ENCODE data around the gene UNG. TPM values are rescaled to one million over a fixed set of nuclear protein-coding genes. Genes with fewer than 3 reads are reported as not detected.

Gene UNG
- total RNA-seq, 1 experiment from 2014 or later, result 188 TPM

GRCh38 chr12:109097140-109097434 is 310 bp upstream of the UNG start:
- Mint-ChIP-seq H3K27me3 (ENCODE audit: low read depth) (peaks cover 12% of the 10 kb centered on the region), H3K4me3 (peak overlapping the region; percentile 86 to 89), H3K36me3 (ENCODE audit: insufficient read depth in 1 of 3, low read depth in 3 of 3) (peaks cover 30 to 41% (median 37%) of the 10 kb centered on the region in 3 experiments), H3K4me1 (peaks cover 9 to 28% of the 10 kb centered on the region in 2 experiments), H3K9me3 (no peaks in the 10 kb centered on the region), H3K27ac (peak overlapping the region in 1 of 3 experiments; percentile 82; a peak in 1 of 7 replicates)
- no peak overlapping the region for H4K91ac ChIP-seq (ENCODE audit: insufficient read length, low read depth, low read length)
- TF ChIP-seq, protein P1, sequence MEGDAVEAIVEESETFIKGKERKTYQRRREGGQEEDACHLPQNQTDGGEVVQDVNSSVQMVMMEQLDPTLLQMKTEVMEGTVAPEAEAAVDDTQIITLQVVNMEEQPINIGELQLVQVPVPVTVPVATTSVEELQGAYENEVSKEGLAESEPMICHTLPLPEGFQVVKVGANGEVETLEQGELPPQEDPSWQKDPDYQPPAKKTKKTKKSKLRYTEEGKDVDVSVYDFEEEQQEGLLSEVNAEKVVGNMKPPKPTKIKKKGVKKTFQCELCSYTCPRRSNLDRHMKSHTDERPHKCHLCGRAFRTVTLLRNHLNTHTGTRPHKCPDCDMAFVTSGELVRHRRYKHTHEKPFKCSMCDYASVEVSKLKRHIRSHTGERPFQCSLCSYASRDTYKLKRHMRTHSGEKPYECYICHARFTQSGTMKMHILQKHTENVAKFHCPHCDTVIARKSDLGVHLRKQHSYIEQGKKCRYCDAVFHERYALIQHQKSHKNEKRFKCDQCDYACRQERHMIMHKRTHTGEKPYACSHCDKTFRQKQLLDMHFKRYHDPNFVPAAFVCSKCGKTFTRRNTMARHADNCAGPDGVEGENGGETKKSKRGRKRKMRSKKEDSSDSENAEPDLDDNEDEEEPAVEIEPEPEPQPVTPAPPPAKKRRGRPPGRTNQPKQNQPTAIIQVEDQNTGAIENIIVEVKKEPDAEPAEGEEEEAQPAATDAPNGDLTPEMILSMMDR (conservative IDR thresholded peaks at IDR 0.05), result no peak
- peaks cover 5% of the 10 kb centered on the region; the same call in 1 of the 2 replicates for H3K79me2 ChIP-seq (ENCODE audit: insufficient read depth, low read length)
- H2AK5ac ChIP-seq (ENCODE audit: insufficient read length, low read length), result no peak overlapping the region
- peak overlapping the region; percentile 85 for H3K4me2 ChIP-seq (ENCODE audit: insufficient read depth, insufficient read length, low read length)
- no CpG with 5 or more reads among the region's 11 CpGs for WGBS (ENCODE audit: extremely low coverage, insufficient read length, low lambda C conversion rate)
- no peak overlapping the region for H3T11ph ChIP-seq (ENCODE audit: low read length)
- H4K20me1 ChIP-seq (ENCODE audit: control insufficient read depth, insufficient read depth, insufficient read length), result no peaks in the 10 kb centered on the region
- DNase-seq, result no peak
- H4K5ac ChIP-seq (ENCODE audit: insufficient read length, low read depth, low read length), result no peak overlapping the region
- no peaks in the 10 kb centered on the region for H3K9me3 ChIP-seq (ENCODE audit: control insufficient read depth, low read depth, low read length)
- H2BK20ac ChIP-seq (ENCODE audit: low read depth, low read length, poor library complexity, severe bottlenecking), result no peak overlapping the region
- H3K79me1 ChIP-seq (ENCODE audit: insufficient read depth, low read depth, low read length, poor library complexity, severe bottlenecking), result peaks cover 8% of the 10 kb centered on the region
- no peak overlapping the region for H2AFZ ChIP-seq (ENCODE audit: low read length)
- H3K9ac ChIP-seq (ENCODE audit: extremely low read depth, insufficient read length, low read length), result peak overlapping the region; percentile 72
- H2BK15ac ChIP-seq (ENCODE audit: low read depth, low read length), result no peak overlapping the region
- H3K56ac ChIP-seq (ENCODE audit: insufficient read length, low read depth, low read length), result no peak overlapping the region
- no peak overlapping the region for H3K14ac ChIP-seq (ENCODE audit: insufficient read depth, low read length)
- no peak overlapping the region for H2BK12ac ChIP-seq (ENCODE audit: insufficient read length, low read depth, low read length)
- H3K27me3 ChIP-seq (ENCODE audit: insufficient read depth, low read length), result no peaks in the 10 kb centered on the region
- H3K27ac ChIP-seq (ENCODE audit: insufficient read length, low read depth, low read length), result no peak overlapping the region
- H3K4me1 ChIP-seq (ENCODE audit: insufficient read depth, low read length), result no peaks in the 10 kb centered on the region
- H3K18ac ChIP-seq (ENCODE audit: insufficient read length, low read depth, low read length), result peak overlapping the region; percentile 59
- H2BK120ac ChIP-seq (ENCODE audit: low read depth, low read length, poor library complexity, severe bottlenecking), result no peak overlapping the region
- H3K23me2 ChIP-seq (ENCODE audit: insufficient read length, low read depth, low read length, poor library complexity, severe bottlenecking), result peaks cover 16% of the 10 kb centered on the region
- H4K8ac ChIP-seq (replicated peaks; ENCODE audit: insufficient read length, low read depth, low read length), result no peak overlapping the region
- H2BK5ac ChIP-seq (ENCODE audit: insufficient read length, low read length), result no peak overlapping the region
- H3K4ac ChIP-seq (ENCODE audit: low read depth, low read length), result no peak overlapping the region
- H3K23ac ChIP-seq (ENCODE audit: insufficient read length, low read depth, low read length), result no peak overlapping the region
